HG02970 (cell line): ENCODE data around the gene AIFM3.
A peak's percentile ranks its signal among the peaks of the same experiment; 100 is the strongest.

Experiments
- ATAC-seq: cut with Tn5 transposase; IDR thresholded peaks from one replicate; pipeline ENCODE4 v1.9.1; 2021; ENCODE audit warnings: mild to moderate bottlenecking, moderate library complexity, moderate number of reproducible peaks; ENCODE audit not compliant: unreplicated experiment, low FRiP score

The AIFM3 gene

GRCh38 chr22:20973634-20974286 is 6.7 kb downstream of the AIFM3 start:
- no peak for ATAC-seq

DNA sequence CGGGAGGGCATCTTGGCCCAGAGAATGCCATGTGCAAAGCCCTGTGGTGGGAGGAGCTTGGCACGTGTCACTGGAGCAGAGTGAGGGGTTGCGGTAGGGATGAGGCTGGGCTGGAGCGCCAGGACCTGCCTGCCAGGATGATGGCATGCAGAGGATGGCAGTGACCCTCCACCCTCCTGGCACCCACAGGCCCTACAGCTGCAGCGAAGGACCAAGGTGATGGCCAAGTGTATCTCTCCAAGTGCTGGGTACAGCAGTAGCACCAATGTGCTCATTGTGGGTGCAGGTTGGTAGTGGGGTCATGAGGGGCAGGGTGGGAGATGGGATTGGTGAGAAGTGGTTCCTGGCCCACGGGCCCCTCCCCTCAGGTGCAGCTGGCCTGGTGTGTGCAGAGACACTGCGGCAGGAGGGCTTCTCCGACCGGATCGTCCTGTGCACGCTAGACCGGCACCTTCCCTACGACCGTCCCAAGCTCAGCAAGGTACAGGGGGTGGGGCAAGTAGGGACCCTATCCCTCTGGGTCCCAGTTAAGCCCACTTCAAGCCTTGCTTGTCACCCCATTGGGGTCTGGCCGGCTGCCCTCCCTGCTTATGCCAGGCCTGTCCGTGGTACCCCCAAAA is 7.4 kb downstream of the AIFM3 start:
- ATAC-seq: no peak

DNA sequence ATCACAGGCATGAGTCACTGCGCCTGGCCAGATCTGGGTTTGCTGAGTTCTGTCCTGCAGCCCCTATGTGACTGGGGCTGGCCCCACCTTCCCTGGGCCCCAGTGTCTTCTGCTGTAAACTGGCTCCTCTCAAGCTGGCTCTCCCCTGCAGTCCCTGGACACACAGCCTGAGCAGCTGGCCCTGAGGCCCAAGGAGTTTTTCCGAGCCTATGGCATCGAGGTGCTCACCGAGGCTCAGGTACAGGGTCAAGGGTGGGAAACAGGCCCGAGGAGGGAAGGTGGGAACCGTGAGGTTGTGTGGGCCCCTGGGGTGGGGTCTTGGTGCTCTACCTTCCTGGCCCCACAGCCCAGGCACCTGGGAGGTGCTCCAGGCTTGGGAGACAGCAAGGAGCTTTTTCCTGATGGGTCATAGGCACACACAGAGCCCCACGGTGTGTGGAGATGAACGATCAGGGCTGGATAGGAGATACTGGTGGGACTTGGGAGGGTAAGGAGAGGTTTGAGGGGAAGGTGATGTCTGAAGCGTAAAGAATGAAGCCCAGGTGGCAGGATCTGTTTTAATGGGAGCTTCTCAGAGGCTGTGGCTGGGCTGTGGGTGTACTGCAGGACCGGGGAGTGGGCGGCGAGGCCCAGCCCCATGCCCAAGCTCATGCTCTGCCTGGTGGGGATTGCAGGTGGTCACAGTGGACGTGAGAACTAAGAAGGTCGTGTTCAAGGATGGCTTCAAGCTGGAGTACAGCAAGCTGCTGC is 8.7 kb downstream of the AIFM3 start:
- ATAC-seq: no peak

DNA sequence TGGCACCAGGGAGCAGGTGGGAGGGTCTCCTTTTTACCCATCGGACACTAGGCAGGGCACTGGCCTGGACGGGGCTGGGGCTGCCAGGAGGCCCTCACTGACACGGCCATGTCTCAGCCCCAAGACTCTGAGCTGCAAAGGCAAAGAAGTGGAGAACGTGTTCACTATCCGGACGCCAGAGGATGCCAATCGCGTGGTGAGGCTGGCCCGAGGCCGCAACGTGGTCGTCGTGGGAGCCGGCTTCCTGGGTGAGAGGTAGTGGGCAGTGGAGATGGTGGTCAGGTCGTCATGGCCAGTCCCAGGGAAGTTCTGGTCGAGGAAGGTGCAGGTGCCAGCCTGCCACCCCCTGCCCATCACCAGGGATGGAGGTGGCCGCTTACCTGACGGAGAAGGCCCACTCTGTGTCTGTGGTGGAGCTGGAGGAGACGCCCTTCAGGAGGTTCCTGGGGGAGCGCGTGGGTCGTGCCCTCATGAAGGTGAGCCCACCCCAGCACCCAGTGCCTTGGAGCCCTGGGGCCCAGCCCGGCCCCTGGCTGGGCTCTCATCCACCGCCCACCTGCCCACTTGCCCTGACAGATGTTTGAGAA is 9.3 kb downstream of the AIFM3 start:
- ATAC-seq: no peak

DNA sequence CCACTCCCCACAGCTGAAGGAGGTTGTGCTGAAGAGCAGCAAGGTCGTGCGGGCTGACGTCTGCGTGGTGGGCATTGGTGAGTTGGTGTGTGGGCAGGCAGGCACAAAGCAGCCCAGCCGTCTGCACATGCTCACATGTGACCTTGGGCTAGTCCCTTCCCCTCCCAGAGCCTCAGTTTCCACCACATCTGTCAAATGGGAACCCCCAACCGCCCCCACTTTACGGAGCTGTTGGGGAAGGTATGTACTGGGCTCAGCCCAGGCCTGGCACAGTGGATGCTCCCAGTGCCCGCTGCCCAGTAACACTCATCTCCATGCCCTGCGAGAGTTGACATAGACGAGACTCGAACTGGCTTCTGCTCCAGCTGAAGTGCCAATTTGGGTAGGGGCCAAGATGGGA is 10.0 kb downstream of the AIFM3 start:
- no peak for ATAC-seq

GRCh38 chr22:20977516-20978170 is 10.6 kb downstream of the AIFM3 start:
- ATAC-seq: no peak

DNA sequence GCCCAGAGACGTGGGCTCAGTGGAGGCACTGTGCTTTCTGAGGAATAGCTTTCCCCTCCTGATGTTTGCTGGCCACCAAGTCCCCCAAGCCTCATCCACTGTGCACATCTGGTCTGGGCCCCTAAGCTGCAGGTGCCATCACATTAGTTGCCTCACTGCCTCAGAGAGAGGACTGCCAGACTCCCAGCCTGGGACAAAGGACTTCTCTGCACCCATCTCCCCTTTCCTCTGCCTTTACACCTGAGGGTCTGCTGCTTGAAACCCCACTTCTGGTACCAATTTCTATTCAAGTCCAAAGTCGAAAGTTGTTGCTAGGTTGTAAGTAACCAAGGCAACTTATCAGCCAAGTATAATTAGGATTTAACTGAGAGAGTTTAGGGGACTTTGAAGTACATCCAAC is 11.4 kb downstream of the AIFM3 start:
- no peak for ATAC-seq

GRCh38 chr22:20979243-20979809 is 12.3 kb downstream of the AIFM3 start:
- ATAC-seq: no peak

GRCh38 chr22:20979940-20980453 is 12.9 kb downstream of the AIFM3 start:
- no peak for ATAC-seq

DNA sequence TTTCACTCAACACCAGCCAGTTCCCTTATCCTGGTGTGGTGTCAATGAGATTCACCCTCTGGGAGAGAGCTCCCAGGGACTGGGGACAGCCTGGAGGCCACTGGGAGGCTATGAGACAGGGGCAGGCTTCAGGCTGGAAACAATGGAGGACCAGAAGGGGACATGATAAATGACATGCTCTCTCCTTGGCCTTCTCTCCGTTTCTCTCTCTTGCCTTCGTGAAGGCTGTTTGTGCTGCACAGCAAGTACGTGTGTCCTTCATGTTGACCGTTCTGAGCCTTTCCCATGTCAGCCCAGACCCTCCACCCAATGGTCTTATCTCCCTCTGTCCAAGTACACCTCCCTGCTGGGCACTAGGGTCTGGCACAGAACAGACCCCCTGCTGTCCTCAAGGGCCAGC is 13.5 kb downstream of the AIFM3 start:
- ATAC-seq: no peak

GRCh38 chr22:20980938-20981722 is 14.1 kb downstream of the AIFM3 start:
- ATAC-seq: no peak

GRCh38 chr22:20981787-20982562 is 14.9 kb downstream of the AIFM3 start, which contains the start of gene LZTR1:
Gene LZTR1, plus strand, starts transcription at chr22:20982297. Its CDS starts 75 bp downstream, at chr22:20982372.
- ATAC-seq: peak; percentile 70

- peak; percentile 5 for ATAC-seq
Measured at GRCh38 chr22:20982563-20982882, 15.5 kb downstream of the AIFM3 start.

DNA sequence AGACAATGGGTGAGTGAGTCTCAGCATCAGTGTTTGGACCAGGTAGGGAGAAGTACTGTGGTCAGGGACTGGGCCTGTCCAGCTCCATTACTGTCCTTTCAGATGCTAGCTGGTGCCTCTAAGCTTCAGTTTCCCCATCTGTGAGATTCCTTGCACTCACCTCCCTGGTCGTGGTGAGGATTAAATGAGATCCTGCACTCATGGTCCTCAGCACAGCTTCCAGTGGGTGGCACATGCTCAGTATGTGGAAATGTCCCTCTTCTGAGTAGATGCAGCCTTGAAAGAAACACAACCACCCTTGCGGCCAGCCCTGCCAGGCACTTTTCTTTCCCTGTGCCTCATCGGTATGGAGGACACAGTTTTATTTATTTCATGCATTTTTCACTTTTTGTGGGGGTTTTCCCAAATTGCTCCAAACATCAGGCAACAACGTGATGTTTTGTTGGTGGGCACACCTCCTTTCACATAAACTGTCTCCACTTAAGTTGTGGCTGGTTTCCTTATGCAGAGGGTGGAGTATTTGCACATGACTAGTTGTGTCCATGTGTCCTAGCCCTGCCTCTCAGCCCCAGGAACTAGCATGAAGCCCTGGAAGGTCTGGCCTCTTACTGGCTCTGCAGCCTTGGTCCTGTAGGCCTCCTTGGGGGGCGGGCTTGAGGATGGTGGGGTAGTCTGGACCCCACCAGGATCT is 16.2 kb downstream of the AIFM3 start:
- ATAC-seq: no peak

- ATAC-seq: no peak
Measured at GRCh38 chr22:20985720-20986119, 18.7 kb downstream of the AIFM3 start.

DNA sequence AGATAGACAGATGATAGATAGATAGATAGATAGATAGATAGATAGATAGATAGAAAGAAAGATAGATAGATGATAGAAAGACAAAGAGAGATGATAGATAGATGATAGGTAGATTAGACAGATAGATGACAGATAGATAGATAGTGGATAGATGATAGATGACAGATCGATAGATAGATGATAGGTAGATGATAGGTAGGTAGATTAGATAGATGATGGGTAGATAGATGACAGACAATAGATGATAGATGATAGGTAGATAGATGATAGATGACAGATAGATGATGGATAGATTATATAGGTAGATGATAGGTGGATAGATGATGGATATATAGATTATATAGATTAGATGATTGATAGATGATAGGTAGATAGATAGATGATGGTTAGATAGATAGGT is 19.3 kb downstream of the AIFM3 start:
- no peak for ATAC-seq

DNA sequence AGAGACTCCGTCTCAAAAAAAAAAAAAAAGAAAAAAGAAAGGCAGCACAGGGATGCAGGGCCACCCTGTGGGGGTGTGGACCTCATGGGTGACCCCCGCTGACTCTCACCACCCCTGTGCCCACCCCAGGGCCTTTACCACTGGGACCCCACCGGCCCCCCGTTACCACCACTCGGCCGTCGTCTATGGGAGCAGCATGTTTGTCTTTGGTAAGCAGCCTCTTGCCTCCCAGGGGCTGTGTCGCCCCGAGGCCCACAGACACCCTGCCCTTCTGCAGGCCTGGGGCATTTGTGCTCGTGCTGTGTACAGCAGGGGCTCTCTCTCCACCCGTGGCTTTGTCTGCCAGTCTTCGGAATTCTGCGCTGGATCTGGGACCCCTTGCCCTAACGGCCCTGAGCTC is 20.3 kb downstream of the AIFM3 start:
- ATAC-seq: no peak

DNA sequence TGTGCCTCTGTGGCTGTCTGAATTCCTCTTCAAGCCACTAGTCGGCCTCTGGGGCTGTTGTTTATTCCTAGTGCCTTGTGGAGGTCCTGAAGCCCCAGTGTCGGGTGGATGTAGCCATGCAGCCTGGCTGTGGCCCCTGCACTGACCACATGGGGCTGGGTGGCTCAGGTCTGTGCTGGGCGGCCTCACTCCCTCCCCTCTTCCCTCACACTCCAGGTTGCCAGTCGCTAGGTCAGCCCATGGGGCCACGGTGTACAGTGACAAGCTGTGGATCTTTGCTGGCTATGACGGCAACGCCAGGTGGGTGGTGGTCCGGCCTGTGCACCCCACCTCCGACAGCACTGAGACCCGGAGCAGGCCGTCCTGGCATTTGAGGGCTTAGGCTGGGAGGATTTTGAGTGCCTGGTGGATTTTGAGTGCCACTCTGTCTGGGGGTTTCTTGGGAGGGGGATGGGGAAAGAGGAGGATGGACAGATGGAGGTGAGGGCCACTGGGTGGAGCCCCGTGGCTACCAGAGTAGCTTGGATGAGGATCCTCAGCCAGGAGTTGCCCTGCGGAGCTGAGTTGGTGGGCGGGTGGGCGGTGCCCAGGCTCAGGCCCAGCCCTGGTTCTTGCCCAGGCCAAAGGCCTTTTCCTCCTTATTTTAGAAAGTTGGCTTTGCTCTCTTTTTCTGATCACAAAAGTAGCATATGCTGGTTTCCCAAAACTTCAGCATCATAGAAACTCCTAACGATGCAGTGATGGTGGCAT is 21.7 kb downstream of the AIFM3 start:
- ATAC-seq: no peak
